Cerebellar cortex (tissue), 1 donor: ENCODE results near the gene PHACTR3.

Source experiments
- DNase-seq: peaks from one replicate; pipeline ENCODE4 v3.0.0-alpha.2; 2015; ENCODE audit warnings: low spot score

The PHACTR3 gene

DNA sequence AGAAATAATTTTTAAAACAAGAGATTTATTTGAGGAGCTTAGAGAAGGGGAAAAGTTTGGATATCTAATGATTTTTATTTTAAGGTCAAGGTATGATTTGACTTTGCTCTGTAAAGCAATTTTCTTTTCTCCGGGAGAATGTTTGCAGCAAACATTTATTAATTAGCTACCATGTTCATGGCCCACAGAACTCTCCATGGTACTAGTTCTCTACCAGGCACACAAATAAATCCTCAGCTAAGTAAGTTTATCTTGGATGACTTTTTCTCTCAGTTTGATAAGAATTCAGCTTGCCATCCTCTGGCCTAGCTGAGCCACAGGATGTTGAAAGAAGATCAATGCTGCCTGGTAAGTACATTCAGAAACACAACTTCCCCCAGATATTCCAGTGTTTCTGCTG is 94.3 kb downstream of the PHACTR3 start:
- DNase-seq = no peak

DNA sequence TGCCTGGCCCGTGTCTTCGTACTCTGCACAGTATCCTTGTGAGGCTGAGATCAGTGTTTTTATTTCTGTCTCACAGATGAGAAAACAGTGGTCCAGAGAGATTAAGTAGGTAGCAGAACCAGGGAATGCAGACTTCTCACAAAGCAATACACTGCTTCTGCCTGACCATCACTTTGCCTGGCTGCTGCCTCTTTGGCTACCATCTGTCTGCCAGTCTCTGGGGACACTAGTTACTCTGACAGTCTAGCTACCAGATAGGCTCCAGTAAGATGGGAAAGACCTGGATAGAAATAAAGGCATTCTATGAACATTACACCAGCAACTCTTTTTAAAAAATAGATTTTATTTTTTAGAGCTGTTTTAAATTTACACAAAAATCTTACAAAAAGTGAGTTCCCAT is 96.9 kb downstream of the PHACTR3 start:
- DNase-seq = peak; percentile 93

DNA sequence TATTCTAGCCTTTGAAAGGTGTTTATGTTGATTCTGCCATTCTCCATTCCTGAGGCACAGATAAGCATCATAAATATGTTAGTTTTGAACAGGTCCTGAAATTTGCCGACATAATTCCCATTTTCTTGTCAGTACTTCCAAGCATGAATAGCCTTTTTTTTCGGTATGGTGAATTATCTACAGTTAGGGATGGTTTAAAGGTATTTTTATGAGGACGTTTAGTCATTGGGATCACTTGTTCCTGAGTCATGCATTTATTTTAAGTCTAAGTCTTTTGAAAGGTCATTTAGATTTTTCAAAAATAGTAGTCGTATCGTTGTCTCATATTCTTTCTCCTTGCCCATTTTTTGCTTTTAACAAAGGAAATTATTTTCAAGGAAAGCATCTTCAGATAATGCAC is 98.7 kb downstream of the PHACTR3 start:
- no peak for DNase-seq

DNA sequence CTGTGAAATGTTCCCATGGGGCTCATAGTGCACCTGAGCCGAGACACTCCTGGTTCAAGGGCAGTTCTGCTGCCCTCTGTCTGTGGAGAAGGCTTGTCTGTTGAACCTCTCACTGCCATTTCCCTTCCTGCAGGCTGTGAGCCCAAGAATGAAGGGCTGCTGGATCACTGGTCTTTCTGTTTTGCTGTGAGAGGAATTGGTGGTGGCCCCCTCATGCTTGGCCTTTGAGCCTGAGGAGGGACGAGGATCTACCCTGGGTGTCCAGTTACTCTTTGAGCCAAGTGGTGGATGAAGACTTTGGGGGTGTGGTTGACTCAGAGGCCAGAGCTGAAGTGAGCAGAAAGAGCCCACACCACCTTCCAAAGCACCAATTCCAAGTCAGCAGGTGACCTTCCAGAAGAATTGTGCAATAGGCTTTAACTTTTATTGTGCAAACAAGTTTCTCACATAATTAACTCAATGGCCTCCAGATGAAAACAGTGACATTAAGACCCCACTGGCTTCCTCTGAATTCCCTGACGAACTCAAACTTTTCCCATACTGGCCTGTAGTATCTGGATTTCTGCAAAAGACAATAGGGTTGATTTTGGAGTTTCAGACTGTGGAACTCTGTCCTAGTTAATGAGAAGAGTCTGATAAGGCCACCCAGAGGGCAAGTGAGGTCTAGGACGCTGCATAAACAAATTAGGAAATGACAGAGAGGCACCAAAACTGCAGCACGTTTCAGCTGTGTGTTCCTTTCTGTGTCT is 101.5 kb downstream of the PHACTR3 start:
- no peak for DNase-seq

GRCh38 chr20:59706400-59706693 is 102.0 kb downstream of the PHACTR3 start:
- DNase-seq = no peak

DNA sequence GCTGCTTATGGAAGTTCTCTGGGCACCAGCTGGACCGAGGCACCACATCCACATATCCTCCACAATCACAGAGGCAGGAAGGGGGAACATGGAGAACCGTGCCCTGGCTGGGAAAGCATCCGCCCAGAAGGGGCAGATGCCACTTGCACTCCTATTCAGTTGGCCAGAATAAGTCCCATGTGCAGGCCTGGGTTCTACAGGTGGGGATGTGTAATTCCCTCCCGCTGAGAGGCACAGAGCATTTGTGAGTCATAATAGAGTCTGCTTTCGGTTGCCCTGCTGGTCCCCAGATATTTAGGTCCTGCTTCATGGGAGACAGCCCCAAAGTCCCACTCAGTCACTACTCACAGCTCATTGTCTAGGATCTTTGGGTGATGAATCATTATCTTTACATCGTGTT is 104.0 kb downstream of the PHACTR3 start:
- DNase-seq = no peak

GRCh38 chr20:59709636-59710035 is 105.3 kb downstream of the PHACTR3 start:
- DNase-seq = no peak

GRCh38 chr20:59718071-59718470 is 113.7 kb downstream of the PHACTR3 start:
- DNase-seq = no peak

DNA sequence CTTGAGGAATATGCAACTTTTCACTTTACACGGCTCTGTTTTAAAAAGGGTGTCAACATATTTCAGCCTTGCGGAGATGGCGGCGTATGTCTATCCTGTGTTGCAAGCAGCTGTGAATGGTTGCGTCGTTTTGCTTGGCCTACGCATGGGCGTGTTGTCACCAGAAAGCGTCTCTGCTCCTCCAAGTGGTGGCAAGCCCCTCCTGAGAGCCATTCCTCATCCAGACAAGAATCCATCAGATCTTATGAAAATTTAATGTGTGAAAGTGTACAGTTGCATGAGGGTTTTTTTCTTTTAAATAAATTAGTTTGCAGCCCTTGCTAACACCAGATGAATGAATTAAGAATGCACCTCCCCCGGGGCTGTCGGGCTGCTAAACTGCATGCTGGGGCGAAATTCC is 114.4 kb downstream of the PHACTR3 start:
- no peak for DNase-seq

DNA sequence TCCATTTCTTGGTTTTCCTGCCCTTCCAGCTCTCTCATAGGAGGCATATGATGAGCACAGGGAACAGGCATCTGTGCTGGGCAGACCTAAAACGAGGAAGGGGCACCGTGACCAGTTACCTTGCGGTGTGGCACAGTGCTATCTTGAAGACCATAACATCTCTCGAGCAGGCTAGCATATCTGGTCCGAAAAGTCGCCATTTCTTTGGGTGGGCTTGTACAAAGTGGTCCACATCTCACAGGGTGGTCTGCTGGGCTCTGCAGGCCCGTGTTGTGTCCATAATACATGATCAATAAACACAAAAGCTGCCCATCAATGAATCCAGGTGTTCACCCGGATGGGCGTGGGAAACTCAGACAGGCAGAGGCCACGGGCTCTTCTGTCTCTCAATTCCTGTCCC is 115.7 kb downstream of the PHACTR3 start:
- no peak for DNase-seq

- DNase-seq = no peak
These were observed 117.0 kb downstream of the PHACTR3 start for GRCh38 chr20:59721386-59721785.

GRCh38 chr20:59723108-59723500 is 118.8 kb downstream of the PHACTR3 start:
- no peak for DNase-seq

- no peak for DNase-seq
These were observed 119.5 kb downstream of the PHACTR3 start for GRCh38 chr20:59723607-59724456.

- no peak for DNase-seq
These were observed 120.4 kb downstream of the PHACTR3 start for GRCh38 chr20:59724457-59725366.

- no peak for DNase-seq
These were observed 121.3 kb downstream of the PHACTR3 start for GRCh38 chr20:59725476-59726280.

GRCh38 chr20:59726281-59726595 is 121.9 kb downstream of the PHACTR3 start:
- no peak for DNase-seq

GRCh38 chr20:59728722-59729430 is 124.5 kb downstream of the PHACTR3 start:
- no peak for DNase-seq

- DNase-seq = peak; percentile 41
These were observed 125.2 kb downstream of the PHACTR3 start for GRCh38 chr20:59729506-59729905.

- no peak for DNase-seq
These were observed 126.4 kb downstream of the PHACTR3 start for GRCh38 chr20:59730722-59731121.

DNA sequence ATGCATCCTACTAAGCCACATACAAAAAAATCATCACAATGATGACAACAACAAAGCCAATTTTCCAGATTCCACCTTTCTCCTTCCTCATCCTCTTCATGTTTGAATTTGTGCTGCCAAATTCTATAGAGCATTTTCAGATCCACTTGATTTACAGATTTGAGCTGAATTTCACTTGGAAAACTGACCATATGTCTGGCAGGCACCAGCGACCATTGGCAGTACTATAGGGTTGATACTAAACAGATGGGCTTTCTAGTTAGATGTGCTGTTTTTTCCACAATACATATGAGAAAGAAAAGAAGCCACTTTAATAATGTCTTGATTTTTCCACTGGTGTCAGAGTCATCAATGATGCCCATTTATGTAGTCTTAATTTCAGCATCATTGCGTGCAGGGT is 127.0 kb downstream of the PHACTR3 start:
- peak; percentile 82 for DNase-seq

DNA sequence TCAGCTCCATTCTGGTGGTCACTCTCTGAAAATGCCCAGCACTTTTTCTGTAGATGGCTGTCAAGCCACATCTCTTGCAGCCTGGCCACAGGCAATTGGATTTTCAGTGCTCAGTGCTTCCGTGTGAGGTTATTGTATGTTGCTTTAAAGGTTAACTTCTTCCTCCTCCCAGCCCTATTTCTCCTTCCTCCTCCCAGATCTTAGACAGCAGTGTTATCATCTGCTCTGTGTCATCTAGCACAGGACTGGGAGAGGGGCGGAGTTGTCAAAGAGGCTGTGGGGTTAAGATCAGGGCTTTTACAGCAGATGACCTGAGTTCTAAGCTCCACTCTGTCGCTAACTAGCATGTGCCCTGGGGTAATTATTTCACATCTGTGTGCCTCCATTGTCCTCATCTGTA is 129.0 kb downstream of the PHACTR3 start:
- no peak for DNase-seq
